ENCODE measurements around the gene ROBO1. TPM values are rescaled to one million over a fixed set of nuclear protein-coding genes. Genes with fewer than 3 reads are reported as not detected.

Gene ROBO1
- total and polyA plus RNA-seq, 2 of the 8 experiments (the other 6 are each of a cell fraction or from before 2014, with no cell fraction given): 51.4 to 91.0 TPM

DNA sequence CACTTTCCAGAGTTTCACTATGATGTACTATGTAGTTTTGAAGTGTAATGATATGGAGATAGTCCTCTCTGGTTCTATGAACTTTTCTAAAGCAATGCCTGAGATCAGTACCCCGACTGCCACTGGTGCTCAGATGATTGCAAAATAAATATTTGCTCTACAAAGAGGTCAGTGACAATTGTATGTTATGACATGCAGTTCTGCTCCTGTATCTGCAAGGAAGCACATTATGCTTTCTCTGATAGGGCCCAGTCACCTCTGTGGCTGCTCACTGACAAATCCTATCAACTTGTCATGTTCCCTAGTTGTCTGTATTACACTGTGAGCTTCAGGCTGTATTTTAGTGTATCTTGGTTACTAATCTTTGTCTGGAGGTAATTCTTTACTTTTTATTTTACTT is 362.6 kb downstream of the ROBO1 start (continued):
- TF ChIP-seq, protein P1, sequence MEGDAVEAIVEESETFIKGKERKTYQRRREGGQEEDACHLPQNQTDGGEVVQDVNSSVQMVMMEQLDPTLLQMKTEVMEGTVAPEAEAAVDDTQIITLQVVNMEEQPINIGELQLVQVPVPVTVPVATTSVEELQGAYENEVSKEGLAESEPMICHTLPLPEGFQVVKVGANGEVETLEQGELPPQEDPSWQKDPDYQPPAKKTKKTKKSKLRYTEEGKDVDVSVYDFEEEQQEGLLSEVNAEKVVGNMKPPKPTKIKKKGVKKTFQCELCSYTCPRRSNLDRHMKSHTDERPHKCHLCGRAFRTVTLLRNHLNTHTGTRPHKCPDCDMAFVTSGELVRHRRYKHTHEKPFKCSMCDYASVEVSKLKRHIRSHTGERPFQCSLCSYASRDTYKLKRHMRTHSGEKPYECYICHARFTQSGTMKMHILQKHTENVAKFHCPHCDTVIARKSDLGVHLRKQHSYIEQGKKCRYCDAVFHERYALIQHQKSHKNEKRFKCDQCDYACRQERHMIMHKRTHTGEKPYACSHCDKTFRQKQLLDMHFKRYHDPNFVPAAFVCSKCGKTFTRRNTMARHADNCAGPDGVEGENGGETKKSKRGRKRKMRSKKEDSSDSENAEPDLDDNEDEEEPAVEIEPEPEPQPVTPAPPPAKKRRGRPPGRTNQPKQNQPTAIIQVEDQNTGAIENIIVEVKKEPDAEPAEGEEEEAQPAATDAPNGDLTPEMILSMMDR (IDR thresholded peaks at IDR 0.05; ENCODE audit: control extremely low read depth in 1 of 3, insufficient read depth in 1 of 3, low read depth in 1 of 3, low read length in 3 of 3): no peak
- TF ChIP-seq POLR2AphosphoS5 (IDR thresholded peaks at IDR 0.05; ENCODE audit: low read depth, low read length) (no peak), ZNF274 (IDR thresholded peaks at IDR 0.05; ENCODE audit: borderline replicate concordance, extremely low read depth, low read length) (no peak), BACH1 (IDR thresholded peaks at IDR 0.05; ENCODE audit: low read length) (no peak)
